ENCODE data around the gene CTNNBL1. TPM values are rescaled to one million over a fixed set of nuclear protein-coding genes. Genes with fewer than 3 reads are reported as not detected.

Gene CTNNBL1
- total and polyA plus RNA-seq, 7 donors = 26.7 to 44.0 (median 37.9) TPM

DNA sequence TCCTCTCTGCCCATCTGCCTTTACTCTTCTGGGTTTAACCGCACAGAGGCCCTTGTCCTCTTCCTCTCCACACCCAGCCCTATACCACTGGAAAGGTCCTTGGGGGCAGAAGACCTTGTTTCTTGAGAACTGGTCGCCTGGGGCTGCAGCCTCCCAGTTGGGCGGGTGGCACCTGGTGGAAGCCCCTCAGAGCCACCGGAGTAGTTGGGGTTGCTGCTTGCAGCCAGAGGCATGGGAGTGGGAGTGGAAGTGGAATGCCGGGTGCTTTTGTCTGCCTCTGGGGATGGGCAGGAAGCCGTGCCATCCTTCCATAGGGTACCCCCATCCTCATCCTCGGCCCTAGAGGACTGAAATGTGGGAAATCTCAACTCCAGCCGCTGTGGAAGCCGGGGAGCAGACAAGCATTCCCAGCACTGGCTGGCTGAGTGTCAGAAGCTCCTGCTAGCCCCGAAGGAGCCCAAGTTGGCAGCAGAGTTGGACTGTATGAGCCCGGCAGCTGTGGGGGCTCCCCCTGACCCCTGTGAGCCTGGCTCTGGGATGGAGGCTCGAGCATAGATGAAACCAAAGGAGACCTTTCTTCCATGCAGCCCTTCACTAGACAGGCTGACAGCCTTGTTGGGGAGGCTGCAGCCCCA, 210.3 kb downstream of the CTNNBL1 start:
- H3K36me3 ChIP-seq (ENCODE audit: insufficient read depth in 1 of 2, low read depth in 1 of 2) = no peaks in the 10 kb centered on the region
- H3K4me3 ChIP-seq = no peak overlapping the region
- H3K27me3 ChIP-seq (ENCODE audit: insufficient read depth in 3 of 3, low read length in 2 of 3) = peaks cover 0 to 62% (median 28%) of the 10 kb centered on the region in 3 donors
- H3K27ac ChIP-seq = no peak overlapping the region
- DNase-seq (no peak), ATAC-seq (no peak)
- H3K4me1 ChIP-seq = no peaks in the 10 kb centered on the region
- TF ChIP-seq, protein P1, sequence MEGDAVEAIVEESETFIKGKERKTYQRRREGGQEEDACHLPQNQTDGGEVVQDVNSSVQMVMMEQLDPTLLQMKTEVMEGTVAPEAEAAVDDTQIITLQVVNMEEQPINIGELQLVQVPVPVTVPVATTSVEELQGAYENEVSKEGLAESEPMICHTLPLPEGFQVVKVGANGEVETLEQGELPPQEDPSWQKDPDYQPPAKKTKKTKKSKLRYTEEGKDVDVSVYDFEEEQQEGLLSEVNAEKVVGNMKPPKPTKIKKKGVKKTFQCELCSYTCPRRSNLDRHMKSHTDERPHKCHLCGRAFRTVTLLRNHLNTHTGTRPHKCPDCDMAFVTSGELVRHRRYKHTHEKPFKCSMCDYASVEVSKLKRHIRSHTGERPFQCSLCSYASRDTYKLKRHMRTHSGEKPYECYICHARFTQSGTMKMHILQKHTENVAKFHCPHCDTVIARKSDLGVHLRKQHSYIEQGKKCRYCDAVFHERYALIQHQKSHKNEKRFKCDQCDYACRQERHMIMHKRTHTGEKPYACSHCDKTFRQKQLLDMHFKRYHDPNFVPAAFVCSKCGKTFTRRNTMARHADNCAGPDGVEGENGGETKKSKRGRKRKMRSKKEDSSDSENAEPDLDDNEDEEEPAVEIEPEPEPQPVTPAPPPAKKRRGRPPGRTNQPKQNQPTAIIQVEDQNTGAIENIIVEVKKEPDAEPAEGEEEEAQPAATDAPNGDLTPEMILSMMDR (IDR thresholded peaks at IDR 0.05) = no peak
- 48 to 51% (median 48%) methylated on average over 12 of the region's 12 CpGs for WGBS, 3 donors
- intact Hi-C loops (cut with DNase I) = loop anchor here in 1 of 2 donors (5.0 to 10.0 kb wide), 3 partner anchors 88 to 339 kb away; no protein-coding TSS in a partner anchor
- H3K9me3 ChIP-seq = no peaks in the 10 kb centered on the region

DNA sequence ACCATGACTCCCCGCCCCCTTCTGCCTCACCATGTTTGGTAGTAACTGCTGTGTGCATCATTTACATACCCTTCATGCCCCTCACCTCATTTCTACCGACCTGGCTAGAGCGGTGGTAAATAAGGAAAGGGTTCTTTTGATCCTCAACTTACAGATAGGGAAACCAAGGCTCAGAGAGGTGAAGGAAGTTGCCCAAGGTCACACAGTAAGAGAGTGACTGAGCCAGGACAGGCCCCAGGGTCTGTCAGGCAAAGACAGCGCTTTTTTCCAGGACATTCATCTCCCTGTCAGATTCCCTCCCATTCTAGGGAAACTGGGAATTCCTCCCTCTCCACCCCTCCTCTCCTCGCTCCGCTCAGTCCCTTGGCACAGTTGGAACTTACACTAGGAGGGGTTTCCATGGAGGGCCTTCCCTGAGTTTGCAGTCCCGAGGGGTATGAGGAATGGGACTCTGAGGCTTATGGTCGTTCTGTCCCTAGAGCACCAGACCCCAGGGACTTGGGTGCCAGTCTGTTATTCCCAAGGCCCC, 211.1 kb downstream of the CTNNBL1 start:
- H3K9me3 ChIP-seq = no peaks in the 10 kb centered on the region
- intact Hi-C loops (cut with DNase I) = loop anchor here in 1 of 2 donors (5.0 to 10.0 kb wide), 3 partner anchors 87 to 340 kb away; no protein-coding TSS in a partner anchor
- H3K4me1 ChIP-seq = no peaks in the 10 kb centered on the region
- DNase-seq = no peak
- 66 to 71% (median 70%) methylated on average over 8 of the region's 8 CpGs for WGBS, 3 donors
- no peaks in the 10 kb centered on the region for H3K36me3 ChIP-seq (ENCODE audit: insufficient read depth in 1 of 2, low read depth in 1 of 2)
- peaks cover 0 to 68% (median 28%) of the 10 kb centered on the region in 3 donors for H3K27me3 ChIP-seq (ENCODE audit: insufficient read depth in 3 of 3, low read length in 2 of 3)
- no peak overlapping the region for H3K27ac ChIP-seq
- TF ChIP-seq, protein P1 (IDR thresholded peaks at IDR 0.05) = no peak
- no peak overlapping the region for H3K4me3 ChIP-seq
- ATAC-seq = no peak

- Histone ChIP-seq H3K4me3 (no peak overlapping the region), H3K36me3 (ENCODE audit: insufficient read depth in 1 of 2, low read depth in 1 of 2) (no peaks in the 10 kb centered on the region), H3K9me3 (no peaks in the 10 kb centered on the region), H3K27me3 (ENCODE audit: insufficient read depth in 3 of 3, low read length in 2 of 3) (peaks cover 0 to 76% (median 23%) of the 10 kb centered on the region in 3 donors), H3K27ac (no peak overlapping the region), H3K4me1 (no peaks in the 10 kb centered on the region)
- intact Hi-C loops (cut with DNase I) = loop anchor here in 1 of 2 donors (10.0 kb wide), 2 partner anchors 319 to 341 kb away; no protein-coding TSS in a partner anchor
- ATAC-seq (no peak), DNase-seq (no peak)
- 65 to 75% (median 68%) methylated on average over 16 of the region's 16 CpGs for WGBS, 3 donors
- TF ChIP-seq, protein P1 (IDR thresholded peaks at IDR 0.05) = no peak
These were observed 212.1 kb downstream of the CTNNBL1 start for GRCh38 chr20:37905671-37906613.

GRCh38 chr20:37907330-37907676, 213.5 kb downstream of the CTNNBL1 start:
- DNase-seq (no peak), ATAC-seq (no peak)
- Histone ChIP-seq H3K4me3 (no peak overlapping the region), H3K4me1 (no peaks in the 10 kb centered on the region), H3K9me3 (no peaks in the 10 kb centered on the region), H3K27ac (no peak overlapping the region), H3K27me3 (ENCODE audit: insufficient read depth in 3 of 3, low read length in 2 of 3) (peaks cover 0 to 73% (median 25%) of the 10 kb centered on the region in 3 donors), H3K36me3 (ENCODE audit: insufficient read depth in 1 of 2, low read depth in 1 of 2) (no peaks in the 10 kb centered on the region)
- intact Hi-C loops (cut with DNase I) = loop anchor here in 1 of 2 donors (10.0 kb wide), 2 partner anchors 317 to 343 kb away; no protein-coding TSS in a partner anchor
- TF ChIP-seq, protein P1 (IDR thresholded peaks at IDR 0.05) = no peak
- 21 to 31% (median 25%) methylated on average over 3 of the region's 3 CpGs for WGBS, 3 donors
